ENCODE results near the gene MFAP3L.

GRCh38 chr4:170001745-170002267 is 24.4 kb downstream of the MFAP3L start:
- no peak for TF ChIP-seq POLR2A (IDR thresholded peaks at IDR 0.05; ENCODE audit: low read depth, low read length)
- no peak for TF ChIP-seq CTCF (IDR thresholded peaks at IDR 0.05; ENCODE audit: extremely low read depth in 1 of 2, insufficient read depth in 1 of 2, low read depth in 1 of 2, low read length in 2 of 2)
- TF ChIP-seq MAX (IDR thresholded peaks at IDR 0.05; ENCODE audit: insufficient read depth, insufficient read length): no peak
- no peak for TF ChIP-seq EZH2 (IDR thresholded peaks at IDR 0.05; ENCODE audit: borderline replicate concordance, low read depth, low read length, severe bottlenecking)
- TF ChIP-seq GATA2 (IDR thresholded peaks at IDR 0.05; ENCODE audit: insufficient read depth, insufficient read length, low read depth, low read length): no peak
- no peak for TF ChIP-seq POLR2AphosphoS5 (IDR thresholded peaks at IDR 0.05; ENCODE audit: insufficient read depth, low read depth, low read length)
- no peak for TF ChIP-seq FOS (IDR thresholded peaks at IDR 0.05; ENCODE audit: borderline replicate concordance, insufficient read depth, low read length)

Data from endothelial cell of umbilical vein (primary cell).